ENCODE results near the gene HMGB4. TPM values are rescaled to one million over a fixed set of nuclear protein-coding genes. Genes with fewer than 3 reads are reported as not detected.

HMGB4 gene
- total RNA-seq, 1 donor from 2014 or later, result not detected

GRCh38 chr1:33826711-33827110 lies 37.2 kb upstream of the HMGB4 start:
- TF ChIP-seq CTCF (IDR thresholded peaks at IDR 0.05), result no peak
- H3K27ac Mint-ChIP-seq (ENCODE audit: unreplicated experiment), result no peak overlapping the region
- no peaks in the 10 kb centered on the region for H3K27me3 Mint-ChIP-seq (ENCODE audit: low read depth)
- no peak overlapping the region for H3K4me3 Mint-ChIP-seq (ENCODE audit: unreplicated experiment)
- peaks cover 35% of the 10 kb centered on the region for H3K9me3 Mint-ChIP-seq (ENCODE audit: low read depth)
- H3K4me1 Mint-ChIP-seq (ENCODE audit: low read depth), result no peaks in the 10 kb centered on the region
- H3K36me3 Mint-ChIP-seq (ENCODE audit: low read depth), result no peaks in the 10 kb centered on the region
- no peak for DNase-seq (ENCODE audit: low spot score)

GRCh38 chr1:33828059-33828458 lies 35.8 kb upstream of the HMGB4 start:
- no peak for DNase-seq (ENCODE audit: low spot score)
- Mint-ChIP-seq H3K27me3 (ENCODE audit: low read depth) (no peaks in the 10 kb centered on the region), H3K9me3 (ENCODE audit: low read depth) (peaks cover 39% of the 10 kb centered on the region), H3K36me3 (ENCODE audit: low read depth) (no peaks in the 10 kb centered on the region), H3K27ac (ENCODE audit: unreplicated experiment) (no peak overlapping the region), H3K4me1 (ENCODE audit: low read depth) (no peaks in the 10 kb centered on the region), H3K4me3 (ENCODE audit: unreplicated experiment) (no peak overlapping the region)
- no peak for TF ChIP-seq CTCF (IDR thresholded peaks at IDR 0.05)

GRCh38 chr1:33828654-33829053 lies 35.2 kb upstream of the HMGB4 start:
- Mint-ChIP-seq H3K27me3 (ENCODE audit: low read depth) (no peaks in the 10 kb centered on the region), H3K4me3 (ENCODE audit: unreplicated experiment) (no peak overlapping the region), H3K36me3 (ENCODE audit: low read depth) (no peaks in the 10 kb centered on the region), H3K4me1 (ENCODE audit: low read depth) (no peaks in the 10 kb centered on the region), H3K9me3 (ENCODE audit: low read depth) (peaks cover 39% of the 10 kb centered on the region), H3K27ac (ENCODE audit: unreplicated experiment) (no peak overlapping the region)
- no peak for DNase-seq (ENCODE audit: low spot score)
- TF ChIP-seq CTCF (IDR thresholded peaks at IDR 0.05), result no peak

DNA sequence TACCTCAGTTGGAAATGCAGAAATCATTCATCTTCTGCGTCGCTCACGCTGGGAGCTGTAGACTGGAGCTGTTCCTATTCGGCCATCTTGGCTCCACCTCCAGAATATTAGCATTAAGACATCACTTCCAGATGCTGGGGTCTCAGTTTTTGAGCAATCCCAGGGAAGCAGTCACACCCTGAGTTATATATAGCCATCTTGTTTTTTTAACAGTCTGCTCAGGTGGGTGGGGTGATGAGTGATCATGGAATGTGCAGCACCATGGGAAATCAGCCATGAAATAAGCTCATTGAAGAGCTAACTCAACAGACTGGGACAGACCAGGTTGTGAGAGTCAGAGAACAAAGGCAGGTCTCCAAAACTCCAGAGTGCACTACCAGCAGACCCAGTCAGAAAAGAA lies 27.0 kb upstream of the HMGB4 start:
- peaks cover 14% of the 10 kb centered on the region for H3K9me3 Mint-ChIP-seq (ENCODE audit: low read depth)
- TF ChIP-seq CTCF (IDR thresholded peaks at IDR 0.05), result no peak

DNA sequence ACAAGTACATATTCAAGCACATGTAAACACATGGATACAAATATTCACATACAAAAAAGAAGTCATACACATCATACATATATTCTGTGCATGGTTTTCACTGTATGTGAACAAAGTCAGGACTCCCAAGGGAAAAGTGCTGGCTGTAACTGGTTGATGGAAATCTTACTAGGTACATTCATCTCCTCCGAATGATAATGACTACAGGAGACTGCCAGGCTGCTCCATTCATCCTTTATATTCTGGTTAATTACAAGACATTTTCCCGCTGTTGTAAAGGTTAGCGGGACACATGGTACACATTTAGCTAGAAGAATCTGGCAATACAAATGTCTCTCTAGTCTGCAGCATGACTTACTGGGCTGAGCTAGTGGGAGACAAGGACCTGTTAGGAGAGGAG lies 26.2 kb upstream of the HMGB4 start:
- DNase-seq (ENCODE audit: low spot score), result no peak
- TF ChIP-seq CTCF (IDR thresholded peaks at IDR 0.05), result no peak
- no peaks in the 10 kb centered on the region for H3K4me1 Mint-ChIP-seq (ENCODE audit: low read depth)
- no peak overlapping the region for H3K27ac Mint-ChIP-seq (ENCODE audit: unreplicated experiment)
- peaks cover 7% of the 10 kb centered on the region for H3K9me3 Mint-ChIP-seq (ENCODE audit: low read depth)
- no peaks in the 10 kb centered on the region for H3K36me3 Mint-ChIP-seq (ENCODE audit: low read depth)
- no peaks in the 10 kb centered on the region for H3K27me3 Mint-ChIP-seq (ENCODE audit: low read depth)
- H3K4me3 Mint-ChIP-seq (ENCODE audit: unreplicated experiment), result no peak overlapping the region

More for the DNA sequence above, 27.0 kb upstream of the HMGB4 start:
- Mint-ChIP-seq H3K27ac (ENCODE audit: unreplicated experiment) (no peak overlapping the region), H3K4me1 (ENCODE audit: low read depth) (no peaks in the 10 kb centered on the region), H3K4me3 (ENCODE audit: unreplicated experiment) (no peak overlapping the region), H3K27me3 (ENCODE audit: low read depth) (no peaks in the 10 kb centered on the region), H3K36me3 (ENCODE audit: low read depth) (no peaks in the 10 kb centered on the region)
- no peak for DNase-seq (ENCODE audit: low spot score)

Data from chondrocyte (in vitro differentiated cells).